CD4-positive, alpha-beta T cell treated with Interleukin-4 for 4 hours (primary cell): ENCODE results near the gene CUL4B.
"Not testable (repeated sequence)": the region's sequence is repeated elsewhere in the genome, so short reads cannot be mapped to it uniquely, and the experiment has no call there.

Experiments
- DNase-seq: peaks from one replicate; pipeline ENCODE4 v3.0.0-alpha.2; 2020

Gene CUL4B

GRCh38 chrX:120560842-120561633 is at the start of gene CUL4B:
CUL4B (minus strand) TSS chrX:120560962; CDS start chrX:120560638, 324 bp downstream.
- DNase-seq = peak; percentile 94

DNA sequence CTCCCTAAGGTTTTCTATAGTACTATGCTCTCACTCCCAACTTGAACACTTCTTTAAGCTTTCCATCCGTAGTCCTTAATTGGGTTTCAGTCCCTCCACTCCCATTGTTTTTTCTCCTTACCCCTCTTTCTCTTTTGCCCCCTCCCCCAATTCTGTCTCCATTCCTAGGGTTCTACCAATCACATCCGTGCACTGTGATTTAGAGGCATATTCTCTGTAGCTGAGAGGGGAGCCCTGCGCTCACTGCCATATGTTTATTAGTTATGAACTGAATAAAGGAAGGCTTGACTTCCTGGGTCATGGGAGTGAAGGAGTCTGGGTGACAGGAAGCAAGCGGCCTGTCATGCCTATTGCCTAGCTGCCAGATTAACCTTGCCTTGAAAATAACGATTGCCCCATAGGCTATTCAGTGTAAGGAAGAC is 43.6 kb upstream of the CUL4B start:
- peak; percentile 49 for DNase-seq

- peak; percentile 94 for DNase-seq
Observed at GRCh38 chrX:120603707-120604360, 43.1 kb upstream of the CUL4B start, which contains the start of gene MCTS1. MCTS1 (plus strand) TSS chrX:120604101; CDS start chrX:120604237, 136 bp downstream.

DNA sequence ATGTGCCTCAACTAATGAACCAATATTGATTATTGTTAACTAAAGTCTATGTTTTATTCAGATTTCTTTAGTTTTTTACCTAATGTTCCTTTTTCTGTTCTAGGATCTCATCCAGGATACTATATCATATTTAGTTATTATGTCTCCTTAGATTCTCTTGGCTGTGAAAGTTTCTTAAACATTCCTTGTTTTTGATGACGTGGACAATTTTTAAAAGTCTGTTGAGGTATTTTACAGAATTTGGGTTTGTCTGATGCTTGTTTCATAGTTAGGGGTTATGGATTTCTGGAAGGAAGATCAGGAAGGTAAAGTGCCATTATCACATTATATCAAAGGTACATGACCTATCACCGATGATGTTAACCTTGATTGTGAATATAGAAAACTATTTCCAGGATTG is 24.9 kb upstream of the CUL4B start:
- DNase-seq = no peak

GRCh38 chrX:120575379-120576114 is 14.8 kb upstream of the CUL4B start:
- DNase-seq = no peak

GRCh38 chrX:120573806-120574205 is 13.0 kb upstream of the CUL4B start:
- not testable (repeated sequence) for DNase-seq

- DNase-seq = no peak
Observed at GRCh38 chrX:120570011-120570600, 9.3 kb upstream of the CUL4B start.

GRCh38 chrX:120568609-120569008 is 7.8 kb upstream of the CUL4B start:
- no peak for DNase-seq

- DNase-seq = no peak
Observed at GRCh38 chrX:120568035-120568434, 7.3 kb upstream of the CUL4B start.

DNA sequence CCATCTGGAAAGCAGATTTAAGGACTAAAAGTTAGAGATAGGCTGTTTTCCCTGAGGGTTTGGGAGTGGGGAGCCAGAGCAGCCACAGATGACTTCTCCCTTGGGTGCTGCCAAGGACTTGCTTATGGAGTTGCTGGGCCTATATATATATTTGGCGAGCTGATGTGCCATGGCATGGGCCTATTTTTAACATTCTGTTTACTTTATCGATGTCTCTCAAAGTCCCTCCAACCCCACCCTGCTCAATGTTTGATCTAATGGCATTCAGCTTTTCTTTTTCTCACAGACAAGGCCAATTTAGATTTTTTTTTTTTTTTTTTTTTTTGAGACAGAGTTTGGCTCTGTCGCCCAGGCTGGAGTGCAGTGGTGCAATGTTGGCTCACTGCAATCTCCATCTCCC is 6.1 kb upstream of the CUL4B start:
- no peak for DNase-seq

GRCh38 chrX:120564925-120565324 is 4.2 kb upstream of the CUL4B start:
- DNase-seq = no peak

GRCh38 chrX:120562569-120562926 is 1.8 kb upstream of the CUL4B start:
- DNase-seq = no peak

GRCh38 chrX:120561634-120562568 is 1.1 kb upstream of the CUL4B start:
- no peak for DNase-seq

DNA sequence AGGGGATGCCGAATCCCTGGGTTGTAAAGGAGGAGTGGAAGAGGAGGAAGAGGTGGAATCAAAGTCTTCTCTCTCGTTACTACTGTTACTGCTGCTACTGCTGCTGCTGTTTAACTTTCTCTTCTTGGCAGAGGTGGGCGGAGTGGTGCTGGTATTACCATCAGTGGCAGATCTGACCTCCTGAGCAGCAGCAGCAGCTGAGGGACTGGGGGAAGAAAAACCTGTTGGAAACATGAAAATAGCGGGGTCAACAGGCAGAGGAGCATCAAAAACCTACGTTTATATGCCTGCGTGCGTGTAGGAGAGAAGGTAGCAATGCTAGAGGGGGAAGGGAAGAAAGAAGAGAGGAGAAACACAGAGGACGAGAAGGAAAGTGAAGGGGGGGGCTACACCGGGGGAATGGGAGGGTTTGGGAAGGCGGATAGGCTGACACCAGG is 339 bp downstream of the CUL4B start:
- peak; percentile 20 for DNase-seq

GRCh38 chrX:120559804-120560203 is 958 bp downstream of the CUL4B start:
- DNase-seq = peak; percentile 29

DNA sequence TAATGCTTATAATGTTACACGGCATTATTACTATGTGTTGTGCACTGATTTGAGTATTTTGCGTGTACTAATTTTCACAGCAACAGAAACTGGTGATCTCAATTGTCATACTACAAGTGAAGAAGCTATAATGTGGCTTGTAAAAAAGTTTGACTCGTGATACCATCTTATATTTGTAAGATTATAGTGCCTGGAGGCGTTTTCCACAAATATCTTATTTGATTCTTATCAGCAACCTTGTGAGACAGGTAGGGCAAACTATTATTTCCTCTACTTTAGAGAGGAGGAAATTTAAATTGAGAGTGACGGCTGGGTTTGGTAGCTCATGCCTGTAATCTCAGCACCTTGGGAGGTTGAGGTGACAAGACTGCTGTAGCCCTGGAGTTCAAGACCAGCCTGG is 4.5 kb downstream of the CUL4B start:
- no peak for DNase-seq

DNA sequence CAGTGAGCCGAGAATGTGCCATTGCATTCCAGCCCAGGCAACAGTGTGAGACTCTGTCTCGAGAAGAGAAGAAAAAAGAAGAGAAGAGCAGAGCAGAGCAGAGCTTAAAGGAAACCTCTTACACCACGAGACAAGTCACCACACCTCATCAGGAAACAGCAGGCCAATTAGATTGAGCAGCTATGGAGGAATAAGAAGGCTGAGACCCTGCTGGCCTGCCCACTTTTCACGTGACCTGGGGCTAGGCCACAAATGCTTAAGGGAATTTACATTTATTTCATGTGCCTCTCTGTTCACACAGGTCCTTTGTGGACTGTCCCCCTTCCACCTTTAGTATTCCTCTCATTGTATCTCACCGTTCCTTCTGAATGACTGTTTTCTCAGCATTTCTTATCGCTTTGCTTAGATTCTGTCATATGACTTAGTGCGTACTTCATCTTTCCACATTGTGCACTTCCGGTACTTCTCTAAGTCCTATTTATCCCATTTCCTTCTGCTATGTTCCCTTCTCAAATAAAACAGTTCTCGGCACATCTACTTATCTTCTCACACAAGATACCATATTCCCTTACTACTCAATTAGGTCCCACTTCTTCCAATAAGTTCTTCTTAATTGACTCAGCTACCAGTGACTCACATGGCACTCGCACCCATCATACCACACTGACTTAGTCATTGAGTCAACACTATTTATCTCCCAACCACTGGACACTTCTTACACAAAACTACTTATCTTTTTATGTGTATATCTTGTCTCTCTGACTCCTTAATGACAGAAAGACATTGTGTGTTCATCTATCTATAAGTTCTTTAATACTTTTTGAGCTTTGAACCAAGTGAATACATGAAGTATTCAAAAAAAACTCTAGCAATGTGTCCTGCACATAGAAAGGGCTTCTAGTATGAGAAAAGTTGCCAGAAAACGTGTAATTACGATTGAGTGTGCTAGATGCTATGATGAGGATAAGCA is 11.0 kb downstream of the CUL4B start:
- DNase-seq = peak; percentile 20

GRCh38 chrX:120536061-120536460 is 24.7 kb downstream of the CUL4B start:
- no peak for DNase-seq

DNA sequence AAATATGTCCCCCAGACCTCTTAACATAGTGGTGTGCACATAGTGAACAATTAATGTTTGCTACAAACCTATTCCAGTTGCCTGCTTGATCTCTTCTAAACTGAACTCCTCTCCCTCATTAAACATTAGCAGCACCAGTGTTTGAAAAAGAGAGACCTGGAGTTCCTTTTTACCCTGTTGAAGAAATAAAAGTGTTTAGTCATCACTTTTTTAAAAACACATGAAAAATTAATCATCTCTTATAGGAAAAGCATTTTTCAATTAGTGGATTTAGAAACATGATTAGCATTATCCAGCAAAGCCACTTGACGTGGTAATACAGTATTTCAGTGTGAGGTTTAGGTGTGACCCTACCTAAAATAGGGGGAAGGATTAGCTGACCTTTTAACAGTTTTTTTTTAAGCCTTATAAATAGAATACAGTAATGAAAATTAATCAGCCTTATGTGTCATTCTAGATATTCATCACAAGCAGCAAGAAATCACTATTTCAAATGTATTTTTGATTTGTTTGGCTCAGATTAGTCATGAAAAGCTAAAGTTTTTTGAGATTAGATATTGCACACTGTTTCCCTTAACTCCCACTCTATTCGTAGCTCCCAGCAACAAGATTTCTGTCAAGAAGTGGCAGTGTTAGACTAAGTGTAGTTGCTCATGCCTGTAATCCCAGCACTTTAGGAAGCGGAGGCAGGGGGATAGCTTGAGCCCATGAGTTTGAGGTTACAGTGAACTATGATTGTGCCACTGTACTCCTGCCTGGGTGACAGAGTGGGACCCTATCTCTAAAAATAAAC is 26.2 kb downstream of the CUL4B start:
- DNase-seq = no peak

DNA sequence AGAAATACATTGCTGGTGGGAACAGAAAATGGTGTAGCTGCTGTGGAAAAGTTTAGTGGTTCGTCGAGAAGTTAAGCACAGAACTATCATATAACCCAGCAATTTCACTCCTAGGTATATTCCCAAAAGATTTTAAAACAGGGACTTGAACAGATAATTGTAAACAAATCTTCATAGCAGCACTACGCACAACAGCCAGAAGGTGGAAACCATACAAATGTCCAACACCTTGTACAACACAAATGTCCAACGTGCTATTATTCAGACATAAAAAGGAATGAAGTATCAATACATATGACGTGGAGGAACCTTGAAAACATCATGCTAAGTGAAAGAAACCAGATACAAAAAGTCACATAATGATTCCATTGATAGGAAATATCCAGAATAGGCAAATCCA is 37.9 kb downstream of the CUL4B start:
- no peak for DNase-seq
